Endothelial cell of umbilical vein (primary cell): Measurements from ENCODE around the gene ZNF609. TPM values are rescaled to one million over a fixed set of nuclear protein-coding genes. Genes with fewer than 3 reads are reported as not detected.

Source experiments
- BruUV-seq: library from RNA; stranded (reverse); fragments of 400-500 nt; replicated peaks from 2 replicates; lab custom pipeline; 2021; lab: Mats Ljungman, UMichigan
- CTCF ChIA-PET: fragments of 300-600, 350-600 bp; sonication (Branson Sonifier 250); formaldehyde crosslinking; loops from one replicate; lab custom pipeline; 2021; ENCODE audit warnings: antibody characterized with exemption, inconsistent platforms; lab: Charles Lee
- POLR2A ChIA-PET: fragments of 300-600, 350-600 bp; sonication (Branson Sonifier 250); formaldehyde crosslinking; loops from one replicate; lab custom pipeline; 2021; ENCODE audit warnings: antibody characterized with exemption, inconsistent platforms; lab: Charles Lee
- DNase-seq: peaks from one replicate; pipeline ENCODE4 v3.0.0-alpha.2; 2011; ENCODE audit warnings: low read depth, low spot score
- FAIRE-seq: peaks from 2 replicates; lab custom pipeline; 2011; peaks lifted over from hg19 to GRCh38; lab: Jason Lieb, UNC
- H2AFZ ChIP-seq: 2 replicates; pipeline ENCODE4 v1.6.0; 2012; ENCODE audit warnings: low read depth, low read length, control low read depth, inconsistent platforms
- H3K27ac ChIP-seq: 2 replicates; pipeline ENCODE4 v1.5.1; 2011; ENCODE audit warnings: low read depth, mild to moderate bottlenecking, control low read depth, low read length, moderate library complexity; ENCODE audit not compliant: insufficient read depth
- H3K27me3 ChIP-seq, 2 experiments: 2 replicates each; pipeline versions ENCODE4 v1.6.0 to v1.6.1; 2011; ENCODE audit warnings: low read length in 2 of 2, mixed read lengths in 1 of 2; ENCODE audit not compliant: control insufficient read depth in 2 of 2, insufficient read depth in 2 of 2
- H3K36me3 ChIP-seq, 2 experiments: 2 replicates in 1 of 2; 3 replicates in 1 of 2; pipeline ENCODE4 v1.5.1; 2011; ENCODE audit warnings: low read length in 2 of 2, mild to moderate bottlenecking in 1 of 2, moderate library complexity in 1 of 2; ENCODE audit not compliant: control insufficient read depth in 2 of 2, insufficient read depth in 2 of 2; ENCODE audit errors: extremely low read depth in 1 of 2
- H3K4me1 ChIP-seq: 3 replicates; pipeline ENCODE4 v1.5.1; 2011; ENCODE audit warnings: mild to moderate bottlenecking, low read length; ENCODE audit not compliant: control insufficient read depth, insufficient read depth; ENCODE audit errors: extremely low read depth
- H3K4me2 ChIP-seq: 2 replicates; pipeline ENCODE4 v1.6.1; 2011; ENCODE audit warnings: low read length, control low read depth, mixed read lengths; ENCODE audit not compliant: insufficient read depth
- H3K4me3 ChIP-seq, 3 experiments: fragments of 200-600 bp in 1 of 3; sonication (generic), shearing (Covaris generic) in 1 of 3; replicated peaks in 1 of 3; 2 replicates each; pipeline ENCODE4 v1.5.1; 2011 to 2016; ENCODE audit warnings: control low read depth in 3 of 3, low read length in 3 of 3, mild to moderate bottlenecking in 2 of 3, inconsistent platforms in 1 of 3, low read depth in 1 of 3, moderate library complexity in 1 of 3; ENCODE audit not compliant: insufficient read depth in 1 of 3
- H3K79me2 ChIP-seq: 2 replicates; pipeline ENCODE4 v1.6.0; 2012; ENCODE audit warnings: low read length, inconsistent platforms; ENCODE audit not compliant: control insufficient read depth, insufficient read depth
- H3K9ac ChIP-seq: replicated peaks from 2 replicates; pipeline ENCODE3; 2011; ENCODE audit warnings: low read length, control low read depth; ENCODE audit not compliant: insufficient read depth; ENCODE audit errors: extremely low read depth
- H3K9me1 ChIP-seq: replicated peaks from 3 replicates; pipeline ENCODE4 v1.6.0; 2011; ENCODE audit warnings: mild to moderate bottlenecking, low read length; ENCODE audit not compliant: control insufficient read depth, insufficient read depth; ENCODE audit errors: extremely low read depth
- H3K9me3 ChIP-seq: replicated peaks from 2 replicates; pipeline ENCODE4 v1.5.1; 2012; ENCODE audit warnings: low read length, inconsistent platforms; ENCODE audit not compliant: control insufficient read depth, insufficient read depth
- H4K20me1 ChIP-seq: replicated peaks from 2 replicates; pipeline ENCODE3; 2011; ENCODE audit warnings: mild to moderate bottlenecking, low read length; ENCODE audit not compliant: control insufficient read depth, insufficient read depth; ENCODE audit errors: extremely low read depth
- CTCF ChIP-seq, 2 donors: IDR thresholded peaks; 1 replicate in 1 of 2; 2 replicates in 1 of 2; pipeline ENCODE4 v1.5.1; 2011; ENCODE audit warnings: low read length in 2 of 2, mild to moderate bottlenecking in 2 of 2, moderate library complexity in 2 of 2, control low read depth in 1 of 2, inconsistent platforms in 1 of 2, low read depth in 1 of 2; ENCODE audit not compliant: insufficient read depth in 1 of 2; ENCODE audit errors: extremely low read depth in 1 of 2
- EZH2 ChIP-seq: IDR thresholded peaks from 2 replicates; pipeline ENCODE4 v1.6.1; 2012; ENCODE audit warnings: borderline replicate concordance, low read depth, mild to moderate bottlenecking, moderate library complexity, low read length, inconsistent platforms; ENCODE audit not compliant: severe bottlenecking
- FOS ChIP-seq: IDR thresholded peaks from 2 replicates; pipeline ENCODE4 v1.6.1; 2011; ENCODE audit warnings: mild to moderate bottlenecking, low read length, moderate library complexity, borderline replicate concordance; ENCODE audit not compliant: insufficient read depth
- GATA2 ChIP-seq: IDR thresholded peaks from 2 replicates; pipeline ENCODE4 v1.7.0; 2011; ENCODE audit warnings: low read depth, mild to moderate bottlenecking, moderate library complexity, mixed read lengths, low read length; ENCODE audit not compliant: insufficient read length, insufficient read depth
- JUN ChIP-seq: IDR thresholded peaks from 2 replicates; pipeline ENCODE4 v1.6.1; 2011; ENCODE audit warnings: borderline replicate concordance, low read depth; ENCODE audit not compliant: insufficient read length, insufficient read depth
- MAX ChIP-seq: IDR thresholded peaks from 2 replicates; pipeline ENCODE4 v1.6.1; 2011; ENCODE audit not compliant: insufficient read depth, insufficient read length
- MYC ChIP-seq: IDR thresholded peaks from one replicate; pipeline ENCODE4 v1.6.1; 2011; ENCODE audit warnings: mild to moderate bottlenecking, low read depth, low read length
- POLR2A ChIP-seq: IDR thresholded peaks from 2 replicates; pipeline ENCODE4 v1.6.1; 2012; ENCODE audit warnings: low read depth, mild to moderate bottlenecking, control low read depth, low read length
- POLR2AphosphoS5 ChIP-seq: IDR thresholded peaks from 2 replicates; pipeline ENCODE4 v1.6.1; 2012; ENCODE audit warnings: low read depth, mild to moderate bottlenecking, control low read depth, low read length, moderate library complexity; ENCODE audit not compliant: insufficient read depth
- dilution Hi-C: fragments of 300-500 bp; cut with MboI; formaldehyde crosslinking; loops from one replicate; pipeline ENCODE4 v1.15.0; 2019; ENCODE audit warnings: low sequenced_read_pairs; ENCODE audit not compliant: extremely low pct_ligation_motif_present
- intact Hi-C: fragments of 100-400 bp; cut with micrococcal nuclease; formaldehyde crosslinking; loops from one replicate; pipeline ENCODE4 v1.10.0; 2022
- polyA plus RNA-seq, 4 experiments: library from polyadenylated mRNA; depleted of rRNA in 3 of 4; stranded (reverse) in 3 of 4; unstranded in 1 of 4; fragments of >200 nt; gene quantifications; 2 replicates each; pipeline versions ENCODE4 v1.2.1 to v1.2.3, GENCODE V29; 2011 to 2012; ENCODE audit warnings: missing spikeins in 1 of 4
- total RNA-seq: library from RNA; stranded (reverse); gene quantifications from 2 replicates; pipeline ENCODE4 v1.2.3, GENCODE V29; 2021

Gene ZNF609
- total and polyA plus RNA-seq, 2 donors (not counting 3 experiments of a cell fraction or from before 2014, with no cell fraction given), result 18.2 to 49.6 TPM

GRCh38 chr15:64466408-64467141 lies 6.2 kb downstream of the ZNF609 start:
- Histone ChIP-seq H2AFZ (no peak overlapping the region), H3K9me1 (no peaks in the 10 kb centered on the region), H3K9ac (no peak overlapping the region), H3K27ac (no peak overlapping the region), H3K4me2 (no peak overlapping the region), H3K4me3 (no peak overlapping the region), H3K36me3 (peaks cover 2 to 3% of the 10 kb centered on the region in 2 experiments), H3K27me3 (no peaks in the 10 kb centered on the region), H3K79me2 (peaks cover 87% of the 10 kb centered on the region), H3K9me3 (no peaks in the 10 kb centered on the region), H4K20me1 (peaks cover 7% of the 10 kb centered on the region), H3K4me1 (peaks cover 13% of the 10 kb centered on the region)
- no TSS peak for BruUV-seq
- ChIA-PET CTCF (interaction anchor here (0.6 to 1.4 kb wide), 3 partner anchors 26 to 40 kb away, joined by 3 to 4 read pairs (median 3); no protein-coding TSS in a partner anchor), POLR2A (no interaction called here)
- intact Hi-C loops, result no loop called here
- TF ChIP-seq FOS, result no peak
- TF ChIP-seq MYC, result no peak
- dilution Hi-C loops, result no loop called here
- no peak for DNase-seq
- no peak for FAIRE-seq

GRCh38 chr15:64472161-64472560 lies 11.8 kb downstream of the ZNF609 start:
- TF ChIP-seq CTCF (IDR thresholded peaks at IDR 0.05; ENCODE audit: extremely low read depth in 1 of 2, insufficient read depth in 1 of 2, low read depth in 1 of 2, low read length in 2 of 2) (no peak), JUN (no peak), EZH2 (no peak), POLR2AphosphoS5 (no peak), POLR2A (no peak), GATA2 (no peak), MYC (no peak), MAX (no peak), FOS (no peak)
- H3K36me3 ChIP-seq, result peaks cover 2% of the 10 kb centered on the region in 2 experiments
- peaks cover 60% of the 10 kb centered on the region for H3K79me2 ChIP-seq
- no peaks in the 10 kb centered on the region for H3K9me3 ChIP-seq
- H3K4me2 ChIP-seq, result no peak overlapping the region
- H3K27me3 ChIP-seq, result no peaks in the 10 kb centered on the region
- dilution Hi-C loops, result no loop called here
- BruUV-seq, result no TSS peak
- H2AFZ ChIP-seq, result no peak overlapping the region
- H3K9ac ChIP-seq, result no peak overlapping the region
- H3K4me3 ChIP-seq, result no peak overlapping the region
- no peak for FAIRE-seq
- intact Hi-C loops, result no loop called here
- H4K20me1 ChIP-seq, result peaks cover 2% of the 10 kb centered on the region
- no peaks in the 10 kb centered on the region for H3K9me1 ChIP-seq
- H3K27ac ChIP-seq, result no peak overlapping the region
- POLR2A ChIA-PET, result no interaction called here
- no peak for DNase-seq
- H3K4me1 ChIP-seq, result no peaks in the 10 kb centered on the region
- CTCF ChIA-PET, result interaction anchor here (1.0 to 1.2 kb wide), 2 partner anchors 12 to 181 kb away, joined by 4 read pairs; partner anchors contain the start of gene ZNF609
